Uterus (tissue), 4 donors: Measurements from ENCODE around the gene DNMBP. TPM values are rescaled to one million over a fixed set of nuclear protein-coding genes. Genes with fewer than 3 reads are reported as not detected.

Experiments
- DNase-seq, 2 donors: peaks; one replicate each; pipeline ENCODE4 v3.0.0-alpha.2; 2019 to 2020
- H3K27ac ChIP-seq, 2 donors: fragments of 200-600 bp; sonication (generic); 1 replicate in 1 of 2; 2 replicates in 1 of 2; pipeline ENCODE4 v1.5.1; 2016 to 2018
- H3K27me3 ChIP-seq, 2 donors: fragments of 200-600 bp; sonication (generic); one replicate each; pipeline ENCODE4 v1.5.1; 2018 to 2019; ENCODE audit warnings: control low read depth in 1 of 2
- H3K36me3 ChIP-seq, 2 donors: fragments of 200-600 bp; sonication (generic); one replicate each; pipeline ENCODE4 v1.5.1; 2019; ENCODE audit warnings: control low read depth in 1 of 2
- H3K4me1 ChIP-seq, 2 donors: fragments of 200-600 bp; sonication (generic); one replicate each; pipeline ENCODE4 v1.5.1; 2018 to 2019; ENCODE audit warnings: control low read depth in 1 of 2
- H3K4me3 ChIP-seq, 2 donors: fragments of 200-600 bp; sonication (generic); 1 replicate in 1 of 2; 2 replicates in 1 of 2; pipeline ENCODE4 v1.5.1; 2018 to 2019; ENCODE audit warnings: mild to moderate bottlenecking in 1 of 2
- H3K9me3 ChIP-seq, 2 donors: fragments of 200-600 bp; sonication (generic); one replicate each; pipeline ENCODE4 v1.5.1; 2019; ENCODE audit warnings: control low read depth in 1 of 2
- CTCF ChIP-seq, 4 experiments: fragments of 200-600 bp in 2 of 4; fragments of 450-650 bp in 2 of 4; sonication (generic) in 2 of 4; IDR thresholded peaks; one replicate each; pipeline ENCODE4 v1.5.1; 2016 to 2019; ENCODE audit warnings: antibody characterized with exemption in 4 of 4, mild to moderate bottlenecking in 2 of 4, moderate library complexity in 1 of 4
- POLR2A ChIP-seq, 2 donors: fragments of 450-650 bp; IDR thresholded peaks; one replicate each; pipeline ENCODE4 v1.6.1; 2016; ENCODE audit warnings: antibody characterized with exemption in 2 of 2, mild to moderate bottlenecking in 1 of 2, moderate library complexity in 1 of 2
- intact Hi-C: fragments of 100-400 bp; cut with DNase I; formaldehyde crosslinking; loops from one replicate; pipeline ENCODE4 v1.15.1; 2023; ENCODE audit warnings: low total_unique reads
- total RNA-seq, 4 donors: library from RNA; depleted of rRNA in 3 of 4; stranded (reverse); fragments of >200 nt in 3 of 4; gene quantifications; one replicate each; pipeline versions ENCODE4 v1.1.0 to v1.2.4, GENCODE V29; 2014 to 2023
- donor health status: DM: yes; HTN: yes; CAD: no.

The DNMBP gene
- total RNA-seq, 4 donors from 2014 or later: 5.9 to 34.9 (median 22.4) TPM

DNA sequence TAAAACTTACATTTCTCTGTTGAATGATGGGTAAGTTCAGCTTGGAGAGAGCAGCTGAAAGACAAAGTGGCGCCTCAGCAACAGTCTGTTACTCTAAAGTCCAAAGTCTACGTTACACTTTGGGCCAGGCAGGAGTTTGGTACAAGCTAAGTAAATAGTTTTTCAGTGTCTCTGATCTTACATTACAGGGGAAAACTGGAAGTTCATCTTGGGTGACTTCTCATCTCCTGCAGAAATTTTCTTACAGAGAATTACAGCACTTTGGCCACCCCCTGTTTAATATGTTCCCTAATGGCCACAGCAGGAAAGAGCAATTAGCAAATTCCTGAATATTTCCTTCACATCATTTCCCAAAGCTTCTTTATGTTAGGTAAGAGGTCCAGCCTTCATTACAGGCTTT is 160.2 kb downstream of the DNMBP start:
- intact Hi-C loops: loop anchor here (5.0 kb wide), 1 partner anchor 198 kb away; no protein-coding TSS in a partner anchor
- no peak overlapping the region for H3K4me3 ChIP-seq
- H3K4me1 ChIP-seq: no peaks in the 10 kb centered on the region
- TF ChIP-seq CTCF (IDR thresholded peaks at IDR 0.05) (no peak), POLR2A (IDR thresholded peaks at IDR 0.05) (no peak)
- DNase-seq: no peak
- H3K27me3 ChIP-seq: no peaks in the 10 kb centered on the region
- H3K27ac ChIP-seq: no peak overlapping the region
- H3K36me3 ChIP-seq: no peaks in the 10 kb centered on the region
- H3K9me3 ChIP-seq: no peaks in the 10 kb centered on the region

GRCh38 chr10:99849057-99849456 is 160.7 kb downstream of the DNMBP start:
- TF ChIP-seq POLR2A (IDR thresholded peaks at IDR 0.05) (no peak), CTCF (IDR thresholded peaks at IDR 0.05) (no peak)
- Histone ChIP-seq H3K9me3 (no peaks in the 10 kb centered on the region), H3K36me3 (no peaks in the 10 kb centered on the region), H3K4me3 (no peak overlapping the region), H3K27me3 (no peaks in the 10 kb centered on the region), H3K27ac (no peak overlapping the region), H3K4me1 (no peaks in the 10 kb centered on the region)
- no peak for DNase-seq
- intact Hi-C loops: loop anchor here (5.0 kb wide), 1 partner anchor 198 kb away; no protein-coding TSS in a partner anchor

DNA sequence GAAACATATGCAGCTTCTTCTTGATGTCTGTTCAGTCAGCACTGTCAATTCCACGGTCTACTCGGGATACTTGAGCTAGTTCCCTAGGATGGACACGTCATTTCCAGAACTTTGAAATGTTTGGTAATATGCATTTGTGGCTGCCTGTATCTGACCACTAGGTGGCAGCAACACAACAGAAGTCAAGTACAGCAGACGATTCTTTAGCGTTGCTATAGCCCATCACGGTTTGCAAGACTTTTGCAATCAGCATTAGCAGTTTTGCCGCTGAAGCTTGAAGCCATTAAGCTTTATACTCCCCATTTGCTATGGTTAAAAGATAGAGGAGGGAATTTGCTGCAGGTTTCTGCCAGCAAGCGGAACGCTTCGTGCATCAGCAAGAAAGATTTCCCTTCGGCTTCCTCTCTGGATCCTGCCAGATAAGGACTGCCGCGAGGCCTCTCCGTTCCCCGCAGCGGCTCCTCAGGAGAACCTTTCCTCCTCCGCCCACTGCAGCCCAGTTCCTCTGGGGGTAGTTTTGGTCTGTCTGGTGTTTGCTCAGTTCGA is 163.8 kb downstream of the DNMBP start:
- Histone ChIP-seq H3K36me3 (no peaks in the 10 kb centered on the region), H3K9me3 (no peaks in the 10 kb centered on the region), H3K4me1 (no peaks in the 10 kb centered on the region), H3K27ac (peak overlapping the region; percentile 55 to 64), H3K27me3 (no peaks in the 10 kb centered on the region), H3K4me3 (peak overlapping the region; percentile 21 to 23)
- peak; percentile 90 to 96 (median 96) for TF ChIP-seq CTCF (IDR thresholded peaks at IDR 0.05)
- TF ChIP-seq POLR2A (IDR thresholded peaks at IDR 0.05): no peak
- DNase-seq: peak; percentile 76 to 89
- intact Hi-C loops: loop anchor here (5.0 kb wide), 1 partner anchor 201 kb away; no protein-coding TSS in a partner anchor

DNA sequence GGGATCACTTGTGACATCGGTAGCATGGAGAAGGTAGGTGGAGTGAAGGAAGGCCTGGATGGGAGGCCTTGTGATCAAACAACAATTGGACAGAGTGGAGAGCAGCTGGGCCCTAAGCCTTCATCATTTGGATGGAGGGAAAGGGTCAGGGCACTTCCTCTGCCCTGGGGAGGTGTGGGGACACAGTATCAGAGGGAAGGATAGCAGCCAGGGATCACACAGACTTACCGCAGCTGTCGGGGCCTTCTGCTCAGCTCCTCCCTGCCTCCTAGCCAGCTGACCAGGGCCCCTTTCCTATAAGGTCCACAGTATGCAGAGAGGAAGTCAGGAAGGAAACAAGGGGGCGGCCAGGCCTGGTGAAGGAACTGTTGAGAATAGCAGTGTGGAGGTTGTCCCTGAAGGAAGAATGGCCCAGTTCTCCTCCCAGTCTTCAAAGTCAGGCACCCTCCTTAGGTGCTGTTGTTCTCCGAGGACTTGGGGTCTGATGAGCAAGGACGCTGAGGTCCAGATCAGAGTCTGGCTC is 165.3 kb downstream of the DNMBP start:
- Histone ChIP-seq H3K4me3 (no peak overlapping the region), H3K27me3 (no peaks in the 10 kb centered on the region), H3K36me3 (no peaks in the 10 kb centered on the region), H3K9me3 (no peaks in the 10 kb centered on the region), H3K27ac (no peak overlapping the region), H3K4me1 (no peaks in the 10 kb centered on the region)
- TF ChIP-seq POLR2A (IDR thresholded peaks at IDR 0.05) (no peak), CTCF (IDR thresholded peaks at IDR 0.05) (no peak)
- no peak for DNase-seq
- intact Hi-C loops: no loop called here

DNA sequence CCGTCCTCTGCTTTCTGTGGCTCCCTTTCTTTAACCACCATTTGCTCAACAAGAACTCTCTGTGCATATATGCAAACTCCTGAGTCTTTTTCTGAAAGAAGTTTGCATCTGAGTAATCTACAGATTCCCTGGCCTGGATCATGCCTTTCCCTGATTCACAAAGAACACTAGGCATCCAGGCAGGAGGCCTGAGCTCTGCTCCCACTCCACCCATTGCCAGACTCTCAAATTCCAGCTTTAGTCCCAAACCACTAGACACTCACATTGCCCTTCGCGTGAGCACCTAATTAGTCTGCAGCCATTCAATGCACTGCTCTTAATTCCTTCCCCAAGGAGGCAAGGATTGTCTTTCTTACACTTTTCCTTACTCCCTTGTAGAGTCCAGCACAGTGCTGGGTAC is 166.4 kb downstream of the DNMBP start:
- DNase-seq: no peak
- no peak for TF ChIP-seq POLR2A (IDR thresholded peaks at IDR 0.05)
- no peak for TF ChIP-seq CTCF (IDR thresholded peaks at IDR 0.05)
- Histone ChIP-seq H3K36me3 (no peaks in the 10 kb centered on the region), H3K9me3 (no peaks in the 10 kb centered on the region), H3K27ac (no peak overlapping the region), H3K4me1 (no peaks in the 10 kb centered on the region), H3K4me3 (no peak overlapping the region), H3K27me3 (no peaks in the 10 kb centered on the region)
- intact Hi-C loops: no loop called here
